Thyroid gland (tissue), 4 donors: ENCODE data around the gene C19orf47. TPM values are rescaled to one million over a fixed set of nuclear protein-coding genes. Genes with fewer than 3 reads are reported as not detected.

Experiments used
- DNase-seq, 2 donors: peaks; one replicate each; pipeline ENCODE4 v3.0.0-alpha.2; 2019
- H3K27ac ChIP-seq, 3 donors: fragments of 200-600 bp; sonication (generic); 1 replicate in 2 of 3; 2 replicates in 1 of 3; pipeline ENCODE4 v1.5.1; 2016 to 2019; ENCODE audit warnings: mild to moderate bottlenecking in 1 of 3, moderate library complexity in 1 of 3
- H3K27me3 ChIP-seq: fragments of 200-600 bp; sonication (generic); one replicate; pipeline ENCODE4 v1.5.1; 2019
- H3K36me3 ChIP-seq, 2 donors: fragments of 200-600 bp; sonication (generic); one replicate each; pipeline ENCODE4 v1.5.1; 2016 to 2019
- H3K4me1 ChIP-seq, 2 donors: fragments of 200-600 bp; sonication (generic); one replicate each; pipeline ENCODE4 v1.5.1; 2017 to 2019
- H3K4me3 ChIP-seq, 3 donors: fragments of 200-600 bp; sonication (generic); replicated peaks in 1 of 3; 1 replicate in 2 of 3; 2 replicates in 1 of 3; pipeline ENCODE4 v1.5.1; 2016; ENCODE audit warnings: mild to moderate bottlenecking in 1 of 3
- H3K9me3 ChIP-seq: fragments of 200-600 bp; sonication (generic); one replicate; pipeline ENCODE4 v1.5.1; 2017
- POLR2A ChIP-seq, 2 donors: fragments of 450-650 bp; IDR thresholded peaks; one replicate each; pipeline ENCODE4 v1.6.1; 2017; ENCODE audit warnings: antibody characterized with exemption in 2 of 2, mild to moderate bottlenecking in 2 of 2, moderate library complexity in 1 of 2
- WGBS, 2 donors: methylation state at CpG; one replicate each; pipeline ENCODE4 v1.1.5; 2017; 5-methylcytosine and 5-hydroxymethylcytosine counted together
- intact Hi-C: fragments of 100-400 bp; cut with DNase I; formaldehyde crosslinking; loops from one replicate; pipeline ENCODE4 v1.15.1; 2023
- total RNA-seq, 4 donors: library from RNA; depleted of rRNA; stranded (reverse); fragments of >200 nt; gene quantifications; one replicate each; pipeline ENCODE4 v1.2.3, GENCODE V29; 2016
- TF ChIP-seq, protein P1 (sequence below), 6 experiments: fragments of 200-600 bp in 3 of 6; fragments of 450-650 bp in 3 of 6; sonication (generic) in 3 of 6; IDR thresholded peaks; one replicate each; pipeline ENCODE4 v1.5.1; 2016 to 2019; ENCODE audit warnings: antibody characterized with exemption in 6 of 6, mild to moderate bottlenecking in 2 of 6, inconsistent platforms in 1 of 6, moderate library complexity in 1 of 6

Gene C19orf47
- total RNA-seq, 4 donors from 2014 or later = 9.4 to 17.3 (median 17.2) TPM

DNA sequence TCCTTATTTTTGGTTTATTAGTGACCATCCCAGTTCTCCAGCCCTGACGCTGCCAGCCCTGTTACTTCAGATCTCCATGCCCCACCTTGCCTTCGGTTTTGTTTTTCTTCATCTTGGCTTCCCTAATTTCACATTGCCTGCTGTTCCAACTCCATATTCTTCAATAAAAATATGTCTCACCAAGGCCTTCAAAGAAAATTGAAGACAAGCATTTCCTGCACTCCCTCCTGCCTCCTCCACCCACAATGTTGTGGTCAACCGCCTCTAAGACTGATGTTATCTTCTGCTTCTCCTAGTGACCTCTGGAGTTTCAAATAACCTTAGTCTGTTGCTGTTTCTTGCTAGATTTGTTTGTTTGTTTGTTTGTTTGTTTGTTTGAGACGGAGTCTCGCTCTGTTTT lies 14.9 kb upstream of the C19orf47 start:
- no peak for TF ChIP-seq POLR2A (IDR thresholded peaks at IDR 0.05)
- TF ChIP-seq, protein P1, sequence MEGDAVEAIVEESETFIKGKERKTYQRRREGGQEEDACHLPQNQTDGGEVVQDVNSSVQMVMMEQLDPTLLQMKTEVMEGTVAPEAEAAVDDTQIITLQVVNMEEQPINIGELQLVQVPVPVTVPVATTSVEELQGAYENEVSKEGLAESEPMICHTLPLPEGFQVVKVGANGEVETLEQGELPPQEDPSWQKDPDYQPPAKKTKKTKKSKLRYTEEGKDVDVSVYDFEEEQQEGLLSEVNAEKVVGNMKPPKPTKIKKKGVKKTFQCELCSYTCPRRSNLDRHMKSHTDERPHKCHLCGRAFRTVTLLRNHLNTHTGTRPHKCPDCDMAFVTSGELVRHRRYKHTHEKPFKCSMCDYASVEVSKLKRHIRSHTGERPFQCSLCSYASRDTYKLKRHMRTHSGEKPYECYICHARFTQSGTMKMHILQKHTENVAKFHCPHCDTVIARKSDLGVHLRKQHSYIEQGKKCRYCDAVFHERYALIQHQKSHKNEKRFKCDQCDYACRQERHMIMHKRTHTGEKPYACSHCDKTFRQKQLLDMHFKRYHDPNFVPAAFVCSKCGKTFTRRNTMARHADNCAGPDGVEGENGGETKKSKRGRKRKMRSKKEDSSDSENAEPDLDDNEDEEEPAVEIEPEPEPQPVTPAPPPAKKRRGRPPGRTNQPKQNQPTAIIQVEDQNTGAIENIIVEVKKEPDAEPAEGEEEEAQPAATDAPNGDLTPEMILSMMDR (IDR thresholded peaks at IDR 0.05) = no peak
- no peak for DNase-seq
- Histone ChIP-seq H3K4me1 (peaks cover 5 to 9% of the 10 kb centered on the region in 2 donors), H3K27ac (no peak overlapping the region), H3K36me3 (peaks cover 0 to 3% of the 10 kb centered on the region in 2 donors), H3K27me3 (no peaks in the 10 kb centered on the region), H3K9me3 (no peaks in the 10 kb centered on the region), H3K4me3 (no peak overlapping the region)
- intact Hi-C loops = no loop called here
- WGBS, 2 donors = 88 to 92% methylated on average over 5 of the region's 5 CpGs

GRCh38 chr19:40362160-40362559 lies 14.0 kb upstream of the C19orf47 start:
- TF ChIP-seq POLR2A (IDR thresholded peaks at IDR 0.05) = no peak
- TF ChIP-seq, protein P1 (IDR thresholded peaks at IDR 0.05) = no peak
- Histone ChIP-seq H3K27ac (no peak overlapping the region), H3K4me1 (peaks cover 5 to 9% of the 10 kb centered on the region in 2 donors), H3K9me3 (no peaks in the 10 kb centered on the region), H3K4me3 (no peak overlapping the region), H3K27me3 (no peaks in the 10 kb centered on the region), H3K36me3 (no peaks in the 10 kb centered on the region)
- DNase-seq = no peak
- 86 to 94% methylated on average over 3 of the region's 3 CpGs for WGBS, 2 donors
- intact Hi-C loops = no loop called here

DNA sequence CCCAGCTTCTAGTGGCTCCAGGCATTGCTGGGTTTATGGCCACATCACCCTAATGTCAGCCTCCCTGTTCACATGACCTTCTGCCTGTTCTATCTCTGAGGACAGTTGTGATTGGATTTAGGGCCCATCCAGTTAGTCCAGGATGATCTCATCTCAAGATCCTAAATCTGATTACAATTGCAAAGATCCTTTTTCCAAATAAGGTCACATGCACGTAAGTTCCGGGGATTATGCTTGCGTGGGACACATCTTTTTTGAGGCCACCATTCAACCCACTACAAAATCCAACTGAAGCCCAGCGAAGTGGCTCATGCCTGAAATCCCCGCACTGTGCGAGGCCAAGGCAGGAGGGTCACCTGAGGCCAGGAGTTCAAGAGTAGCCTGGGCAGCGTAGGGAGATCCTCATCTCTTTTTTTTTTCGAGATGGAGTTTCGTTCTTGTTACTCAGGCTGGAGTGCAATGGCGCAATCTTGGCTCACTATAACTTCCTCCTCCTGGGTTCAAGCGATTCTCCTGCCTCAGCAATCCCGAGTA lies 12.6 kb upstream of the C19orf47 start:
- no peak for DNase-seq
- Histone ChIP-seq H3K27me3 (no peaks in the 10 kb centered on the region), H3K27ac (no peak overlapping the region), H3K4me3 (no peak overlapping the region), H3K9me3 (no peaks in the 10 kb centered on the region), H3K4me1 (peaks cover 5 to 6% of the 10 kb centered on the region in 2 donors), H3K36me3 (no peaks in the 10 kb centered on the region)
- intact Hi-C loops = no loop called here
- WGBS, 2 donors = 84 to 95% methylated on average over 12 of the region's 12 CpGs
- no peak for TF ChIP-seq POLR2A (IDR thresholded peaks at IDR 0.05)
- TF ChIP-seq, protein P1 (IDR thresholded peaks at IDR 0.05) = no peak

DNA sequence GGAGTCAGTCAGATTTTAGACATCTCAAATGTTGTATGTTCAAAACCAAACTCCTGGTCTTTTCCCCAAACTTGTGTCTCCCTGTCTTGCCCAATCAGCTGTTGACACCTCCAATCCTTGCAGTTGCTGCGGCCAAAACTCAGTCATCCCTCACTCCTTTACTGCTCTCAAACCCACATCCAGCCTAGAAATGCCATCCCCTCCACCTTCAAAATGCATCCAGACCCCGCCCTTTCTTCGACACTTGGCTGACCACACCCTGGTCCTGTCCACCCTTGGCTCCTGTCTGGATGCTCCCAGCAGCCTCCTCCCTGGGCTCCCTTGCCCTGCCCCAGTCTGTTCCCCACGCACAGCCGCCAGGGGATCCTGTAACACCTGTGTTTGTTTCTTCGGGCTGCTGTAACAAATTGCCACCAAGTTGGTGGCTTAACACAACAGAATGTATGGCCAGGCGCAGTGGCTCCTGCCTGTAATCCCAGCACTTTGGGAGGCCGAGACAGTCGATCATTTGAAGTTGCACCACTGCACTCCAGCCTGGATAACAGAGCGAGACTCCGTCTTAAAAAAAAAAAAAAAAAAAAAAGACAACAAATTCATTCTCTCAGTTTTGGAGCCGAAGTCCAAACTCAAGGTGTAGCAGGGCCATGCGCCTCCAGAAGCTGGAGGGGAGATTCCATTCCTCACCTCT lies 12.0 kb upstream of the C19orf47 start:
- TF ChIP-seq POLR2A (IDR thresholded peaks at IDR 0.05) = no peak
- TF ChIP-seq, protein P1 (IDR thresholded peaks at IDR 0.05) = no peak
- Histone ChIP-seq H3K9me3 (no peaks in the 10 kb centered on the region), H3K36me3 (no peaks in the 10 kb centered on the region), H3K4me3 (no peak overlapping the region), H3K27ac (no peak overlapping the region), H3K4me1 (peaks cover 0 to under 1% of the 10 kb centered on the region in 2 donors), H3K27me3 (no peaks in the 10 kb centered on the region)
- 89 to 90% methylated on average over 13 of the region's 13 CpGs for WGBS, 2 donors
- no peak for DNase-seq
- intact Hi-C loops = no loop called here

DNA sequence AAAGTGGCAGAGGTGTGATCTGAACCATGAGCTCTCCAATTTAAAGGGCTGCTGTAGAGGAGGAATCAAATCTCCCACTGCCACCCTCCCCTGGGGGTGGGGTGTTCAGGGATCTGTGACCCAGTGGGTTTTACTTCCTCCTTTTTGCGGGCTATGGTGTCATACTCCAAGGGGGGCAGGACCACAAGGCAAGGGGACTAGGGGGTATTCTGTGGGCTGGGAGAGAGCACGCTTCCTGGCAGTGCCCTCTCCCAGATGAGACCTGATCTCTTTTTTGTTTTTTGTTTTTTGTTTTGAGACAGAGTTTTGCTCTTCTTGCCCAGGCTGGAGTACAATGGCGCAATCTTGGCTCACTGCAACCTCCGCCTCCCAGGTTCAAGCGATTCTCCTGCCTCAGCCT lies 10.6 kb upstream of the C19orf47 start:
- TF ChIP-seq, protein P1 (IDR thresholded peaks at IDR 0.05) = no peak
- TF ChIP-seq POLR2A (IDR thresholded peaks at IDR 0.05) = no peak
- WGBS, 2 donors = 79 to 96% methylated on average over 5 of the region's 5 CpGs
- Histone ChIP-seq H3K4me1 (no peaks in the 10 kb centered on the region), H3K9me3 (no peaks in the 10 kb centered on the region), H3K36me3 (no peaks in the 10 kb centered on the region), H3K27ac (no peak overlapping the region), H3K27me3 (no peaks in the 10 kb centered on the region), H3K4me3 (no peak overlapping the region)
- intact Hi-C loops = no loop called here
- no peak for DNase-seq
